AG20443 (cell line): Measurements from ENCODE around the gene PDPK1.
"Not testable (repeated sequence)": the region's sequence is repeated elsewhere in the genome, so short reads cannot be mapped to it uniquely, and the experiment has no call there.

ENCODE experiments used
- DNase-seq: peaks from one replicate; pipeline ENCODE4 v3.0.0; 2012; ENCODE audit warnings: low spot score, mixed read lengths

PDPK1 gene

DNA sequence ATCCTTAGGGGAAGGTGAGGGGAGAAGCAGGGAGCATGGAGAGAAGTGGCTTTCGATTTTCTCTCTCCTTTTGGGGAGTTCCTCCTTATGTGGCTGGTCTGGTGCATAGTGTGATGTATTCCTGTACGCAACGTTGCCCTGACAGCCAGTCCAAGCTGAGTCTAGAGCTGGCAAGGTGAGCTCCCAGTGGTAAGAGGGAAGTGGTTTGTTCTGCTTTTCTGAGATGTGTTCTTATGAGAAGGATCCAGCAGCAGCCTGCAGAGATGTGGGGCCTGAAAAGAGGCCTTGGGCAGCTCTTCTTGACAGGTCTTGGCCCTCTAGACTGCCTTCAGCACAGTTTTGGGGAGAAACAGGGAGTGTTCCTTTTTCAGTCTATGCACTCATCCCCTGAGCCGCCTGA, 3.1 kb downstream of the PDPK1 start:
- DNase-seq = not testable (repeated sequence)

DNA sequence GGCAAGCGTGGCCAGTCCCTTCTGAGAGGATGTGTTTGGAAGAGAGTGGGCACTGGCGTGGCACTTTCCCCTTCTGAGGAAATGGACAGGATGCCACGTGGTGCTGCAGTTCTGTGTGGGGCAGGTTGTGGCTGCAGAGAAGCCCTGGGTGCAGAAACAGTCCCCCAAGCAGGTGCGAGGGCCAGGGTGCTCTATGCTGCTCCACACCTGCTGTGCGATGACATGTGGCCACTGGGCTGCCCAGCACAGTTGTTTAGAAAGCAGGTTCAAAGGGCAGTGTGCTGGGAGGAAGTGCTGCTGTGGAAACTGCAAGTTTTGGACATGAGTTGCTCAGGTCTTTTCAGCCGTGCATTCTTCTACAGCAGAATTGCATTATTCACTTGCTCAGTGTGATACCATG, 3.6 kb downstream of the PDPK1 start:
- DNase-seq = not testable (repeated sequence)

DNA sequence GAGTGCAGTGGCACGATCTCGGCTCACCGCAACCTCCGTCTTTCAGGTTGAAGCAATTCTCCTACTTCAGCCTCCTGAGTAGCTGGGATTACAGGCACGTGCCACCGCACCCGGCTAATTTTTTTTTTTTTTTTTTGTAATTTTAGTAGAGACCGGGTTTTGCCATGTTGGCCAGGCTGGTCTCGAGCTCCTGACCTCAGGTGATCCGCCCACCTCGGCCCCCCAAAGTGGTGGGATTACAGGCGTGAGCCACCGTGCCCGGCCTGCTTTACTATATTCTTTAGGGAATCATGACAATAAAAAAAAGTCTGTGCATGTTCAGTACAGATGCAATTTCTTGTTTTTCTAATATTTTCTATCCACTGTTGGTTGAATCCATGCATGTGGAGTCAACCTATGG, 6.0 kb downstream of the PDPK1 start:
- not testable (repeated sequence) for DNase-seq

DNA sequence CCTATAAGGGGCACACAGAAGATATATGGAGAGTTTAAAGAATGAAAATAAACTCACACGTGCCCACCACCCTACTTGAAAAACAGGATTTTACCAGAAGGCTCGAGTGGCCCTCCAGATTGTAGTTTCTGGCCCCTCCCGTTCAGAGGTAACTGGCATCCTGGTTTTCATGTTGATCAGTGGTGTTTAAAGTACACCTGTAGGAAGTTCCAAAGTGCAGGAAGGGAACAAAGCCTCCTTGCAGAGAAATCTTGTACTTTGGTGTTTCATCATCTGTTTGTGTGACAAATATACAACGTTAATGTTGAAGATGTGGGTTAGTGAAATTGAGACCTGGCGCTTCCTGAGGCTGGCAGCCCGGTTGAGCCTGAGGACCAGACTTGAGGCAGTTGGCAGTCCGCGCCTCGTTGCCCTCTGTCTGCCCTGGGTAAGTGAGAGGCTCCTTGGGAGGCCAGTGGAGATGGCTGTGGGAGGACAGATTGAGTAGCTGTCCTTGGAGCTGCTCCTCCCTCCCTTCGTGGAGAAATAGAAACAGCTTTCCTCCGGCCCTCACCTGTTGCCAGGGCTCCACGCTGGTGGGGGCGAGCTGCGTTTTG, 12.6 kb downstream of the PDPK1 start:
- DNase-seq = not testable (repeated sequence)

DNA sequence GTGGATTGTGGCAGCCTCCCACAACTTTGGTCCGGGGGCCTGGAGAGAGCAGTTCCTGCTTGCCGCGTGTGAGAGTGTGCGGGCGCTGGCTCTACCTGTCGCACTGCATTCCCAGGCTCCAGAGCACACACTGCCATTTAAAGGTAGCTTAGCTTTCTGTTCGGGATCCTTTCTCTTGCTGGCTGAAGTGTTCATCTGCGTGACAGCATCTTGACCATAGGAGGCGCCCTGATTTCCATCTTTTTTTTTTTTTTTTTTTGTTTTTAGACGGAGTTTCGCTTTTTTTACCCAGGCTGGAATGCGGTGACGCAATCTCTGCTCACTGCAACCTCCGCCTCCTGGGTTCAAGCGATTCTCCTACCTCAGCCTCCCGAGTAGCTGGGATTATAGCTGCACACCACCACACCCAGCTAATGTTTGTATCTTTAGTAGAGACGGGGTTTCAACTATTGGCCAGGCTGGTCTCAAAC, 13.6 kb downstream of the PDPK1 start:
- DNase-seq = not testable (repeated sequence)

DNA sequence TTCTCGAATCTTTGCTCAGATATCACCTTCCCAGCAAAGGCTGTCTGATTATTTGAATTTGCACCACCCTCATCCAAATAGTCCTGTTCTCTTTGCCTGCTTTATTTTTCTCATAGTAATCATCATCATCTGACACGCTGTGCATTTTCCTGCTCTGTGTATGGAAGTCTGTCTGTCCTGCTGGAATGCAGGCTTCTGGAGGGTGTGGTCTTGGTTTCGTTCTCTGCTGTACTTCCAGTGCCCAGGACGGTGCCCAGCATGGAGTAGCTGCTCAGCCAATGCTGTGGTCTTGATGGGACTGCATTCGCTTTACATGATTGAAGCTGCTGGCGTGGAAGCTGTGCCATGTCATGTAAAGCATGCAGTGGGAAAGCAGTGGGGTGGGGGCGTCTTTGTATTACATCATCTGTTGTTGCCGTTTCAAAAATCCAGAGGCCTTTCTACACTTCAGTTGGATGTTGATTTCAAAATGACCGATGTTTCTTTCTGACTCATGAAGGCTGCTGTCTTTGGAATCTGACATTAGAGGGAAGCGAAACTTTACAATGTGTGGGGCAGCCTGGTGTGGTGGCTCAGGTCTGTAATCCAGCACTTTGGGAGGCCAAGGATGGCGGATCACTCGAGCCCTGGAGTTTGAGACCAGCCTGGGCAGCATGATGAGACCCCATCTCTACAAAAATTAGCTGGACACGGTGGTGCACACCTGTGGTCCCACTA, 17.0 kb downstream of the PDPK1 start:
- DNase-seq = not testable (repeated sequence)

DNA sequence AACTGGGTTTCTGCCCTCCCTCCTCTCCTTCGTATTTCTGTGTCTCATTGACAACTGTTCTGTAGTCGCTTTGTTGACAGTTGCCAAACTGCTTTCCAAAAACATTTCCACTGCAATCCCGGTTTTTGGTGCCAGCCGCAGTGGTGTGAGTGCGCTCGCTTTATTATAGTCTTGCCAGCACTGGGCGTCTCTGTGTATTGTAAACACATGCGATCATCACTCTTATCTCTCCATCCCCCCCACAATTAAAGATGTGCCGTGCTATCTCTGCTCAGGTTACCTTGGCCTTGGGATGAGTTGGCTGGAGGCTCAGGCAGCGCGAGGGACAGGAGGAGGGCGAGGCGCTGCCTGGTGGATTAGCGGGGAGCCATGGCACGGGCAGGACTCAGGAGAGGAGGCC, 19.3 kb downstream of the PDPK1 start:
- not testable (repeated sequence) for DNase-seq

GRCh38 chr16:2560131-2560797, 22.4 kb downstream of the PDPK1 start:
- DNase-seq = not testable (repeated sequence)

DNA sequence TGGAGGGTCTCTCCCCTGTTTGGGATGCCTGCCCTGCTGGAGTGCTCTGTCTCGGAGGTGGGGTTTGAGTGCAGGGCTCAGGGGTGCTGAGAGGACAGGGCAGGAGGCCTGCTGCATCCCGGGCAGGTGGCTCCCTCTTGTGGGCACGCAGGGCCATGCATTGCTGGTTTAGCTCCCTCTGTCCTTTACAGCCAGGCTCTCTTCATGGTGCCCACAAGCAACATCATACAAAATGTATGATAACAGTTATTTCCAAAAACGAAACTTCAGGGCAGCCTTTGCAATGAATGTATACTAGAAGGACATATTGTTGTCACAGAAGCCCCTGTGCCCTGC, 22.9 kb downstream of the PDPK1 start:
- DNase-seq = not testable (repeated sequence)

DNA sequence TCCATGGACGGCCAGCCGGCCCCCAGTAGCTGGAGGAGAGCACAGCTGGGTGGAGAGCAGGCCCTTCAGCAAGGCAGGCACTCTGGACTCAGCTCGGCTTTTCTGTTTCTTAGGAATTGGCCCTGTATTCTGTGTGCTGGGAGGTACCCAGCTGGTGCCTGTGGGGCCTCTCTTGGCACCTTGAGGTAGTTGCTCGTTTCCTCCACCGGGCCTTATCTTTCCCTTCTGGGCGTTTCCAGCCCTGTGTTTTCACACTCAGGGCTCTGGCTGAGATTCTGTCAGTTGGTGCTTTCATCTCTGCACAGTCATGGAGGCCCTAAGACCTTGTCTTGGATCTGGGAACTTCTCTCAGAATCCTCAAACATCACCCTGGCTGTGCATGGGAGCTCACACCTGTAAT, 29.7 kb downstream of the PDPK1 start:
- not testable (repeated sequence) for DNase-seq

DNA sequence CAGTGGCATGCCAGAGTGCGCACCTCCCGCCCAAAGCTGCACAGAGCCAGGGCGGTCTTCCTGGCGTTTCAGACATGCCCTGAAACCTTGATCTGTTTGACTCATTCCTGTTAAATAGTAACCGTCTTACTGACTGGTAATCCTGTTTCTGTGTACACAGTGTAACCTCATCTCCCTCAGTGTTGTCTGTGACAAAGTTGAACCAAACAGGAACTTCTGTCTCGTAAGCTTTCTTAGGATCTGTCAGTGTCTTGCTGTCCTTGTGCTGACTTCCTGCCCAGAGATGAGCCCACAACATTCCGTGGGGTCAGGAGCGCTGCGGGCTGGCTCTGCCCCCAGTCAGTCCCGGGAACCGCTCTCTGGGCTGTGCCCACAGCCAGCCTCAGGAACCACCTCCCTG, 30.8 kb downstream of the PDPK1 start:
- not testable (repeated sequence) for DNase-seq

DNA sequence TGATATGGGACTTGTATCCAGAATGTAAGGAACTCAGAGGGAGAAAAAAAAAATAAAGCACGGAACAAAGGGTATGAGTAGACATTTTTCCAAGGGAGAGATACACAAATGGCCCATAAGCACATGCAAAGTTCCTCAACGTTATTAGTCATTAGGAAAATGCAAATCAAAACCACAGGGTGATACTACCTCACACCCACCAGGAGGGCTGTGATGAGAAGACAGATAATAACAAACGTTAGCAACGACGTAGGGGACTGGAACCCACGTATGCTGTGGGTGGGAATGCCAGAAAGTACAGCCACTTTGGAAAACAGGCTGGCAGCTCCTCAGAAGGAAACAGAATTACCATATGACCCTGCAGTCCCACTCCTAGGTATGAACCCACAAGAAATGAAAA, 34.9 kb downstream of the PDPK1 start:
- DNase-seq = not testable (repeated sequence)

DNA sequence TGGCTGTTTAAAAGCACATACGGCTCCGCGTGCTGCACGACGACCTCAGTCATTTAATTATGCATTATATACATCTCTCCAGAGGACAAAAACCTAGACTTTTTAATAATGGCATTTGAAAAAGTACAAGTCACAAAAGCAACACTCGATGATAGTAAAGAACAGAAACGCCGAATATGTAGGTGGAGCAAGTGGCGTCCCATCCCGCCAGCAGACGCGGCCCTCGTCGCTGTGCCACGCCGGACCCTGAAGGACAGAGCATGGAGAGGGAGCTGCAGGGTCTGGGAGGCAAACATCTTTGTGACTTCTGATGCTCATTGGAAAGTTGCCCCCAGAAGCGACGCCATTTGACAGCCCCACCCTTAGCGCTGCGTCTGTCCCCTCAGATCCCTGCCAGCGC, 38.0 kb downstream of the PDPK1 start:
- not testable (repeated sequence) for DNase-seq

GRCh38 chr16:2577044-2577443, 39.2 kb downstream of the PDPK1 start:
- DNase-seq = not testable (repeated sequence)

DNA sequence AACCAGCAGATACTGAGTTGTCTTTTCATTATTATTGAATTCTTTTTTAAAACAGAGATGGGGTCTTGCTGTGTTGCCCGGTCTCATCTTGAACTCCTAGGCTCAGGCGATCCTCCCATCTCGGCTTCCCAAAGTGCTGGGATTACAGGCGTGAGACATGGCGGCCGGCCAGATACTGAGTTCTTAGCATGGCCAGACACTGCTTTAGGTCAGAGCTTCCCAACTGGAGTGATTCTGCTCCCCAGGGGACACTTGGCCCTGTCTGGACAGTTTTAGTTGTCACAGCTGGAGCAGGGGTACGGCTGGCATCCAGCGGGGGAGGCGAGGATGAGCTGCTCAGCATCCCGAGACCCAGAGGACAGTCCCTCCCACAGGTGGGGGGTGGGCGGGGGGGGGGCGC, 41.1 kb downstream of the PDPK1 start:
- not testable (repeated sequence) for DNase-seq

- not testable (repeated sequence) for DNase-seq
Measured at GRCh38 chr16:2580143-2580542, 42.3 kb downstream of the PDPK1 start.

DNA sequence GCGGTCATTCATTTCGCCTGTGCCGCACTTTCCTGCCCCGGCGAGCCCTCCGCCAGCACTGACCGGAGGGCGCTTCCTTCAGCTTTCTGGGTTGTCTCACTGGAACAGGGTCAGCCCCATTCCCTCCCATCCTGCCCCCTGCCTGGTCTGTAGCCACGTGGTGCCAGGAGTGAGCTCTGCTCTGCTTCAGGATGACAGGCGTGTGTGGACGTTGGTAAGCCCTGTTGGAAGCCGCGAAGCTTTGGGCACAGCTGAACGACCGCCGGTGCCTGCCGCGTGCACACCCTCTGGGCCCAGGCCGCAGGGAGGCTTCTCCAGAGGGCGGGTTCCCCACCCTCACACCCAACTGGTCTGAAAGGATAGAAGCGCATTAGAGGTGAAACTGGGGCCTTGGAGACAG, 43.0 kb downstream of the PDPK1 start:
- not testable (repeated sequence) for DNase-seq

DNA sequence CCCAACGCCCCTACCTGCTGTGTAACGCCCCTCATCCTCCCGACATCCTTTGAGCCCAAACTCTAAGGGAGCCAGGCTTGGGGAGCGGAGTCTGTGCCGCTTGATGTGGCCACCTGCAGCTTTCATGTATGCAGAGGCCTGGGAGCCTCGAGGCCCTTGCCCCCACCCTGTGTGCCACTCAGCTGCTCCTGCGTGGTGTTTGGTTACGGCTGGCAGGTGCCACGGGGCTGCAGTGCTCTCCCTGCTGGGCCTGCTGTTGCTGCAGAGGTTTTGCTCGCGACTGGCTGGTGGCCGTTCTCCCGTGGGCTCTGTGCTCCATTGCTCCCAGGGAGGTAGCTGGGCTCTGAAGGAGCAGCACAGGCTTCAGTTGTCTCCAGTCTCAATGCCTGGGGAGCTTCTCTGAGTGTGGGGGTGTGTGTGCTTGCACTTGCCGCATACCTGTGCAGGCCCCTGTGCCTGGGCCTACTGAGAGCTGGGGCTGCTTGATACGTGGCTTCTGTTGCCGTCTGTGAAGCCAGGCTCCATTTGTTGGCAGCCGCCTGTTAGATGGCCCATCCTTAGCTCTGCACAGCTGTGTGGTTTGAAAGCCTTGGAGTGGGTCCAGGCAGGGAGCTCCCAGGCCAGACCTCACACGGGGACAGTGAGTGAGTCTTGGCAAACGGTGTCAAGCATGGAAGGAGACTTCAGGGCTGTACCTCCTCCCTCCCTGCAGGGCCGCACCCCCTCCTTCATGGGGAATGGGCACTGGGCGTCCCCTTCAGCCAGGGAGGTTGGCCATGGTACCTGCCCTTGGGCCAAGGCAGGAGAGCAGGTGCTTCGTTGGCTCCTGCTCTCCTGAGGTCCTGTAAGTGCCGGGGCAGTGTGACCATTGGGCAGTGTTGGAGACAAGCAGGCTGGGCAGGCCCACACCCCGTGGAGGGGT, 47.2 kb downstream of the PDPK1 start:
- peak; percentile 45 for DNase-seq

DNA sequence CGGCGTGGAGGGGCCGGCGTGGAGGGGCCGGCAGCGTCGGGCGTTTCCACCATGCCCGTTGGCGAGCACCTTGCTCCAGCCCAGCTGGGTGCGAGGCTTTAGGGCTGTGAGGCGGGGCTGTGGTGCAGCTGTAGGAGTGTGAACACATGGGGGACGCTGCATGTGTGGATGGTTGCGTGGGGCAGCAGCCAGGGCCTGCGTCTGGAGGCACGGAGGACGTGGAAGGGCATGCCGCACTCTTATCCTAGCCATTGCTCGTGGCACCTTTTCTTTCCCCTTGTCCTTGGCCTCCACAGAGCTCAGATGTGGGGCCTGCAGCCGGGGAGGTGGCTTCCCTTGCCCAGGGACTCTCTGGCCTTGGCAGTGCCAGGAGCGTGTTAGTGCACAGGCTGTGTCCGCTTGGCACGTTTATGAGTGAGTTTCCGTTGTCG, 47.8 kb downstream of the PDPK1 start:
- no peak for DNase-seq

GRCh38 chr16:2586241-2586640, 48.4 kb downstream of the PDPK1 start:
- DNase-seq = no peak

DNA sequence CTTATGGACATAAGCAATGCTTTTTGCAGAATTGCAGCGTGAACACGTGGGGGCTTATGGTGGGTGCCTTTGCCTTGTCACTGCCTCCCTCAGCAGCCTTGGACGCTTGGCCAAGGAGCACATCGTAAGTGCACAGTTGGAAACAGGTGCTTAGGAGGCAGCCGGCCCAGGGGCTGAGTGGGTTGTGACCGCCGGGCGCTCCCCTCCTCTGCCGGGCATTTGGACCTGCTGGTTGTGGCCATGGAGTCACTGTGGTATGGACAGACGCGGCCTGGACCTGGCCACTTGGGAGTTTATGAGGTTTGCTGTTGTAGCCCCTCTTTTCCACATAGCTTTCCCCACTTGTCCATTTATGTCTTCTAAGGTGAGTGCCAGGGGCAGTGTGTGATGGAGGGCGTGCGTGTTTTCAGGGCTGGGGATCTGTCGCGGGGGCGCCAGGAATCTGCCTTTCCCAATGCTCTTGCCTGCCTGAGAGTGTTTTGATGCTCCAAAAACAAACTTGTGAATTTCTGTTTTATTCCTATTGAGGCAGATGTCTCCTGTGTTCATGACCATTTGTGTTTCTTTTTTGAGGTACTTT, 49.2 kb downstream of the PDPK1 start:
- DNase-seq = no peak
